Fibroblast of lung (primary cell): Measurements from ENCODE around the gene TPSD1.
"Not testable (repeated sequence)": the region's sequence is repeated elsewhere in the genome, so short reads cannot be mapped to it uniquely, and the experiment has no call there.

ENCODE experiments used
- EZH2 ChIP-seq: IDR thresholded peaks from 2 replicates; pipeline ENCODE4 v1.5.1; 2012; ENCODE audit warnings: low read length, control low read depth, mild to moderate bottlenecking; ENCODE audit errors: missing control alignments
- TF ChIP-seq, protein P1 (sequence below), 2 donors: IDR thresholded peaks in 1 of 2; conservative IDR thresholded peaks in 1 of 2; 1 replicate in 1 of 2; 2 replicates in 1 of 2; pipeline ENCODE4 v1.5.1; 2011 to 2012; ENCODE audit warnings: low read length in 2 of 2, control low read depth in 1 of 2, inconsistent platforms in 1 of 2, low read depth in 1 of 2, mild to moderate bottlenecking in 1 of 2

DNA sequence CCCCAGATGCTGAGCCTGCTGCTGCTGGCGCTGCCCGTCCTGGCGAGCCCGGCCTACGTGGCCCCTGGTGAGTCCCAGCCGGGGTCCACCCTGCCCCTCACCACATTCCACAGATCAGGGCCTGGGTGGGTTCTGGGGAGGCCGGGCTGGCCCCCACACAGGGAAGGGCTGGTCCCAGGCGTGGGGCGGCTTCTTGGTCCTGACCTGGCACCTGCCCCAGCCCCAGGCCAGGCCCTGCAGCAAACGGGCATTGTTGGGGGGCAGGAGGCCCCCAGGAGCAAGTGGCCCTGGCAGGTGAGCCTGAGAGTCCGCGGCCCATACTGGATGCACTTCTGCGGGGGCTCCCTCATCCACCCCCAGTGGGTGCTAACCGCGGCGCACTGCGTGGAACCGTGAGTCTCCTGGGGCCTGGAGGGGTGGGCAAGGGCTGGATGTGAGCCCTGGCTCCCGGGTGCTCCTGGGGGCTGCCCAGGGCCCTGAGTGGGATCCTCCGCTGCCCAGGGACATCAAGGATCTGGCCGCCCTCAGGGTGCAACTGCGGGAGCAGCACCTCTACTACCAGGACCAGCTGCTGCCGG, 516 bp downstream of the TPSD1 start:
- TF ChIP-seq, protein P1, sequence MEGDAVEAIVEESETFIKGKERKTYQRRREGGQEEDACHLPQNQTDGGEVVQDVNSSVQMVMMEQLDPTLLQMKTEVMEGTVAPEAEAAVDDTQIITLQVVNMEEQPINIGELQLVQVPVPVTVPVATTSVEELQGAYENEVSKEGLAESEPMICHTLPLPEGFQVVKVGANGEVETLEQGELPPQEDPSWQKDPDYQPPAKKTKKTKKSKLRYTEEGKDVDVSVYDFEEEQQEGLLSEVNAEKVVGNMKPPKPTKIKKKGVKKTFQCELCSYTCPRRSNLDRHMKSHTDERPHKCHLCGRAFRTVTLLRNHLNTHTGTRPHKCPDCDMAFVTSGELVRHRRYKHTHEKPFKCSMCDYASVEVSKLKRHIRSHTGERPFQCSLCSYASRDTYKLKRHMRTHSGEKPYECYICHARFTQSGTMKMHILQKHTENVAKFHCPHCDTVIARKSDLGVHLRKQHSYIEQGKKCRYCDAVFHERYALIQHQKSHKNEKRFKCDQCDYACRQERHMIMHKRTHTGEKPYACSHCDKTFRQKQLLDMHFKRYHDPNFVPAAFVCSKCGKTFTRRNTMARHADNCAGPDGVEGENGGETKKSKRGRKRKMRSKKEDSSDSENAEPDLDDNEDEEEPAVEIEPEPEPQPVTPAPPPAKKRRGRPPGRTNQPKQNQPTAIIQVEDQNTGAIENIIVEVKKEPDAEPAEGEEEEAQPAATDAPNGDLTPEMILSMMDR (conservative IDR thresholded peaks at IDR 0.05 in 1 of 2, IDR thresholded peaks at IDR 0.05 in 1 of 2; ENCODE audit: low read depth in 1 of 2, low read length in 2 of 2) = not testable (repeated sequence)
- not testable (repeated sequence) for TF ChIP-seq EZH2
